Activated naive CD8-positive, alpha-beta T cell treated with anti-CD3 and anti-CD28 coated beads, Interleukin-2, amount 50 U/mL, for 24 hours (primary cell): ENCODE results near the gene EDAR.

ENCODE experiments used
- ATAC-seq: fragments of 150-1000 bp; cut with Tn5 transposase; one replicate; pipeline ENCODE4 v1.10.0; 2021
- DNase-seq: peaks from one replicate; pipeline ENCODE4 v3.0.0; 2021
- H3K27ac Mint-ChIP-seq: one replicate; pipeline ENCODE4 v1.8.0; 2021; ENCODE audit warnings: mild to moderate bottlenecking, mixed read lengths
- H3K27me3 Mint-ChIP-seq: one replicate; pipeline ENCODE4 v1.8.0; 2021; ENCODE audit warnings: mixed read lengths
- H3K36me3 Mint-ChIP-seq: one replicate; pipeline ENCODE4 v1.8.0; 2021; ENCODE audit warnings: low read depth, mixed read lengths
- H3K4me1 Mint-ChIP-seq: one replicate; pipeline ENCODE4 v1.8.0; 2021; ENCODE audit warnings: mixed read lengths
- H3K4me3 Mint-ChIP-seq: one replicate; pipeline ENCODE4 v1.8.0; 2021; ENCODE audit warnings: mild to moderate bottlenecking, moderate library complexity, mixed read lengths
- H3K9me3 Mint-ChIP-seq: one replicate; pipeline ENCODE4 v1.8.0; 2021; ENCODE audit warnings: mixed read lengths

Gene EDAR

DNA sequence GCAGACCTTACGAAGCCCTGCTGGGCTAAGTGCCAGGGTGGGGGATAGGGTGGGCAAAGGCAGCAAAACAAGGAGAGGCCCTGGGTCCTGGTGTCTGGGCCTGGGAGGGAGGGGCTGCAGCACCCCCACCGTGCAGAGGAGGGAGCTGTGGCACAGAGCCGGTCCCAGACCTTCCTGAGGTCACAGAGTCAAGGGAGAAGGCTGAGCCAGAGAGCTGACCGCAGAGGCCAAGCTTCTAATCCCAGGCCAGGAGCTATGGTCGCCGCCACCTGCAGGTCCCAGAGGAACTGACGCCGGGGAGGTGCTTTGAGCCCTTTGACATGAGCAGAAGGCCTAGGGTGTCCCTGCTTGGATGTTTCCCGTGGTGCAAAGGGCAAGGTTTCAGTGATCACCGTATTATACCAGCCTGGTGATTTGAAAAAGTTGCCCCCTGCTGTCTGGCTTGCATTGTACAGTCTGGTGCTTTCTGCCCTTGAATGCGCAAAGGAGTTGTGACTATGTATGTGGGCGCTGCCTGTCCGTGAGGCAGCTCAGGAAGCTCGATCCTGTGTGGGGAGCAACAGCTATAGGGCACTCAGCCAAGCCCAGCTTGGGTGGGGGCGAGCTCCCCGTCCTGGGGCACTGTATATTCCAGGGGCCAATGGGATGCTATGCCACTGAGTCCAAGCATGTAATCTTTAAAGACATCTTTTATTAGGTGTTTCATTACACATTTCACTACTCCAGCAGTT is 44.3 kb downstream of the EDAR start:
- no peak overlapping the region for H3K27ac Mint-ChIP-seq
- H3K36me3 Mint-ChIP-seq, result peaks cover 7% of the 10 kb centered on the region
- no peaks in the 10 kb centered on the region for H3K4me1 Mint-ChIP-seq
- no peak for ATAC-seq
- no peak overlapping the region for H3K4me3 Mint-ChIP-seq
- no peak for DNase-seq
- peaks cover 25% of the 10 kb centered on the region for H3K9me3 Mint-ChIP-seq
- no peaks in the 10 kb centered on the region for H3K27me3 Mint-ChIP-seq

GRCh38 chr2:108943751-108944150 is 45.3 kb downstream of the EDAR start:
- Mint-ChIP-seq H3K27ac (no peak overlapping the region), H3K4me3 (no peak overlapping the region), H3K9me3 (peaks cover 21% of the 10 kb centered on the region), H3K36me3 (peaks cover 7% of the 10 kb centered on the region), H3K27me3 (no peaks in the 10 kb centered on the region), H3K4me1 (no peaks in the 10 kb centered on the region)
- no peak for ATAC-seq
- DNase-seq, result no peak

DNA sequence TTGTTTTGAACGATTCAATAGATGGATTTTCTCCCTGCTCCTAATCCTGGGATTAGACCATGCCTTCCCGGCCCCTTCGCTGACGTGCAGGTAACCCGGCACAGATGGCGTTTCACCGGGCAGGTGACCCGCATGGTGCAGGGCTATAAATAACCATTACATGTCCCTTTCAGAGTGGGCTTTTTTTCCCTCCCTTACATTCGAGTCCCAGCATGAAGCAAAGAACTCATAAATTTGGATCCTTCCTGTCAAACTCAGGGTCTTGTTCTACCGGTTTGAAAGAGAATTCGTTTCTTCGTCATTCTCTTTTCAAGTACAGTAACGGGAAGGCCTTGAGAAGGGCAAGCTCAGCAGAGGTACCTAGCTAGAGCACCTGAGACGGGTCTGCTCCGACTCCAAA is 46.1 kb downstream of the EDAR start:
- no peaks in the 10 kb centered on the region for H3K27me3 Mint-ChIP-seq
- H3K4me1 Mint-ChIP-seq, result peaks cover 6% of the 10 kb centered on the region
- H3K36me3 Mint-ChIP-seq, result peaks cover 2% of the 10 kb centered on the region
- DNase-seq (no peak), ATAC-seq (no peak)
- peaks cover 14% of the 10 kb centered on the region for H3K9me3 Mint-ChIP-seq
- H3K27ac Mint-ChIP-seq, result no peak overlapping the region
- H3K4me3 Mint-ChIP-seq, result no peak overlapping the region

GRCh38 chr2:108942231-108942825 is 46.7 kb downstream of the EDAR start:
- DNase-seq (no peak), ATAC-seq (no peak)
- Mint-ChIP-seq H3K27me3 (no peaks in the 10 kb centered on the region), H3K27ac (no peak overlapping the region), H3K4me1 (peaks cover 11% of the 10 kb centered on the region), H3K9me3 (peaks cover 11% of the 10 kb centered on the region), H3K4me3 (no peak overlapping the region), H3K36me3 (peaks cover 2% of the 10 kb centered on the region)

DNA sequence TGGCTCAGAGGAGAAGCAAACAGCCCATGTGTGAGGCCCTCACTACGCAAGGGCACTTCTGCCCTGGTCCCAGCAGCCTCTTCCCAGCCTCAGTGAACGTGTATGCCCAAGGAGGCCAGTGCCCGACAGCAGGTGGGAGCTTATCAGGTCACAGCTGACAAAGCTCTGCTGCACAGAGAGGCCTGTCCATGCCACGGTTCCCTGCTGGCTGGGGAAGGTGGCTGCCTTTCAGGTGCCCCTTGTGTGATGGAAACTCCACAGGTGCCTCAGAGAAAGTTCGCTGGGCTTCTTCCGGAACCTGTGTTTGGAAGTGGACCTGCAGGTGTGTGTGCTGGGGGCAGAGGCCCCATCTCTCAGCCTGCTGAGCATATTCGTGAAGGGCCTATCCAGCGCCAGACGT is 47.3 kb downstream of the EDAR start:
- H3K4me1 Mint-ChIP-seq, result peaks cover 13% of the 10 kb centered on the region

GRCh38 chr2:108941161-108941665 is 47.8 kb downstream of the EDAR start:
- no peak for ATAC-seq
- Mint-ChIP-seq H3K4me1 (peaks cover 13% of the 10 kb centered on the region), H3K4me3 (no peak overlapping the region), H3K9me3 (peaks cover 1% of the 10 kb centered on the region), H3K27ac (no peak overlapping the region), H3K27me3 (no peaks in the 10 kb centered on the region), H3K36me3 (no peaks in the 10 kb centered on the region)
- no peak for DNase-seq

More for the DNA sequence above, 47.3 kb downstream of the EDAR start:
- Mint-ChIP-seq H3K9me3 (peaks cover 7% of the 10 kb centered on the region), H3K27ac (no peak overlapping the region), H3K36me3 (peaks cover 2% of the 10 kb centered on the region), H3K4me3 (no peak overlapping the region), H3K27me3 (no peaks in the 10 kb centered on the region)
- ATAC-seq (no peak), DNase-seq (no peak)

DNA sequence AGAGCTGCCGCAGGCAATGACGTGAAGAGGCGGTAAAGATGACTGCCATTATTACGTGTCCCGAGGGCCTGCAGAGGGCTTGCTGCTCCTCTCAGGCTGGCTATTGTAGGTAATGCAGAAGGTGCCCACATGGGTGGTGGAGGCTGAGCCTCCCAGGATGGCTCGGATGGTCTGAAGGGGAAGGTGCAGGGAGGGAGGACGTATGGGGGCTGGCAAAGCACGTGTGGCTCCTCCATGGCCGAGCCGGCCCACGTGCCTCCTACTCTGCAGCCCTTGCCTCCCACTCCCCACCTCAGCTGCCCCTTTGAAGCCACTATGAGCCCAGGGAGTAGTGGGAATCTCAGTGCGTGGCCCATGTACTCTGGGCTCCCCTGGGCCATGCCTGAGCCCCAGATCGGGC is 48.9 kb downstream of the EDAR start:
- no peak overlapping the region for H3K27ac Mint-ChIP-seq
- peaks cover 13% of the 10 kb centered on the region for H3K4me1 Mint-ChIP-seq
- H3K4me3 Mint-ChIP-seq, result no peak overlapping the region
- ATAC-seq (no peak), DNase-seq (no peak)
- no peaks in the 10 kb centered on the region for H3K36me3 Mint-ChIP-seq
- no peaks in the 10 kb centered on the region for H3K9me3 Mint-ChIP-seq
- no peaks in the 10 kb centered on the region for H3K27me3 Mint-ChIP-seq

DNA sequence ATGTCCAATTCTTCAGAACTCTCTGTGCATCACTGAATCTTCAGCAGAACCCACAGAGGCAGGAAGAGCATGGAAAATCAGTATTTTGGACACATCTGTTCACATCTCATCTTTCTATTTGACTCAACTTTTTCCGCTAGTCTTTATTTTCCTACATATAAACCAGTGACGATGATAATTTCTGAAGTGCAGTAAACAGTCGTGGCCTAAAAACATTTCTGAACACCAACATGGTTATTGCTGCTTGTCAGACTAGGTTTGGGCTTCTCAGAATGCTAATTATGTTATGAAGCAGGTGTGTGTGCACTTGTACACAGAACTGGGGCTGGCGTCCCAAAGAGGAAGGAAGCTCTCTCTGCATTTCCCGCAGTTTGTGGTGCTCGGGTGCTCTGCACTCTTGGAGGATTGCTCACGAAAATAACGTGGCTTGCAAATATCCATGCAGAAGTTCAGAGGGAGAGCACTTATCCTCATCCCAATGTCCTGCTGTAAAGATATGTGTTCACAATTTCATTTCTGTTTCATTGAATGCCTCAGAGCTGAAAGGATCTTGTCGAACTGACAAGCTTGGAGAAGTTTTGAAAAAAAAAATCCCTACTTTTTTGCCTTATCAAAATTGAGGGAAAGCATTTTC is 50.8 kb downstream of the EDAR start:
- Mint-ChIP-seq H3K4me1 (peaks cover 13% of the 10 kb centered on the region), H3K9me3 (no peaks in the 10 kb centered on the region), H3K27ac (peak overlapping the region; percentile 59), H3K4me3 (no peak overlapping the region), H3K27me3 (no peaks in the 10 kb centered on the region), H3K36me3 (no peaks in the 10 kb centered on the region)
- DNase-seq (no peak), ATAC-seq (peak; percentile 62)

GRCh38 chr2:108937367-108938017 is 51.5 kb downstream of the EDAR start:
- no peak for ATAC-seq
- peak overlapping the region; percentile 4 for H3K27ac Mint-ChIP-seq
- H3K36me3 Mint-ChIP-seq, result no peaks in the 10 kb centered on the region
- DNase-seq, result no peak
- H3K9me3 Mint-ChIP-seq, result no peaks in the 10 kb centered on the region
- H3K4me3 Mint-ChIP-seq, result no peak overlapping the region
- no peaks in the 10 kb centered on the region for H3K27me3 Mint-ChIP-seq
- H3K4me1 Mint-ChIP-seq, result peaks cover 13% of the 10 kb centered on the region

- H3K36me3 Mint-ChIP-seq, result no peaks in the 10 kb centered on the region
- H3K4me3 Mint-ChIP-seq, result no peak overlapping the region
- H3K4me1 Mint-ChIP-seq, result peaks cover 13% of the 10 kb centered on the region
- no peak for ATAC-seq
- no peak for DNase-seq
- H3K27ac Mint-ChIP-seq, result peak overlapping the region; percentile 4
- H3K27me3 Mint-ChIP-seq, result no peaks in the 10 kb centered on the region
- no peaks in the 10 kb centered on the region for H3K9me3 Mint-ChIP-seq
These were observed 52.2 kb downstream of the EDAR start for GRCh38 chr2:108936866-108937265.

DNA sequence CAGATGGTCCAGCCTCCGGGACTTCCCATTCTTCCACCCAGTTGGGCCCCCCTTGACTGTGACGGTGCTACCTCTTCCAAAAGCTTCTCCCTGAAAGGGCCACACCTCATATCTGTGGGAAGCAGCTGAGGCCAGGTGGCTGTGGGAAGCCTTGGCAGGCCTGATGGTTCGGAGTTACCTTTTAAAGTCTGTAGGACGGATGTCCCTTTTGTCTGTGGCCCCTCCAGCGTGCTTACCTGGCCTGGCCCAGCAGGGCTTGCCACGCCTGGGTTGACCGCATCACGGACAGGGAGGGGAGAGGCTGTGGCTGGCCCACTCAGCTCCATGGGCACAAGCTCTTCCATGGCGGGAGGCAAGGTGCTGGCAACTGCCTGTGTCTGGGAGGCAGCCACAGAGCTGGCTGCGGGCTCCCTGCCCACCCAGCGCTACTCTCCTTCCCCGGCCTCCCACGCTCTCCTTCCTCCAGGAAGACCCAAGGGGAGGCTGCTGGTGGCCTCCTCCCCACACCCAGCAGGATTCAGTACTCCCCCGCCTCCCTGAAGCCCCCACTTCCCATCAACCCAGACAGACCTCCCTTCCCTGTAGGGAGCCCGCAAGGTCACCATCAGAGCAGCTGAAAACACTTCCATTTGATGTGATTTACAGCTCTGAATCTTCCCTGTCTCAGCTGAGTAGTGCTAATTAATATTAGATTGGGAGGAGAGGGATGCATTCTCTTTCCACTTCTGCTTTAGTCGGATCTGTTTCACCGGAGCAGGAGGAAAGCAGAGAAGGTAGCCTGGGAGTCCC is 52.8 kb downstream of the EDAR start:
- Mint-ChIP-seq H3K27ac (no peak overlapping the region), H3K9me3 (no peaks in the 10 kb centered on the region), H3K4me3 (no peak overlapping the region), H3K27me3 (no peaks in the 10 kb centered on the region), H3K36me3 (no peaks in the 10 kb centered on the region), H3K4me1 (peaks cover 13% of the 10 kb centered on the region)
- DNase-seq, result no peak
- ATAC-seq, result no peak

DNA sequence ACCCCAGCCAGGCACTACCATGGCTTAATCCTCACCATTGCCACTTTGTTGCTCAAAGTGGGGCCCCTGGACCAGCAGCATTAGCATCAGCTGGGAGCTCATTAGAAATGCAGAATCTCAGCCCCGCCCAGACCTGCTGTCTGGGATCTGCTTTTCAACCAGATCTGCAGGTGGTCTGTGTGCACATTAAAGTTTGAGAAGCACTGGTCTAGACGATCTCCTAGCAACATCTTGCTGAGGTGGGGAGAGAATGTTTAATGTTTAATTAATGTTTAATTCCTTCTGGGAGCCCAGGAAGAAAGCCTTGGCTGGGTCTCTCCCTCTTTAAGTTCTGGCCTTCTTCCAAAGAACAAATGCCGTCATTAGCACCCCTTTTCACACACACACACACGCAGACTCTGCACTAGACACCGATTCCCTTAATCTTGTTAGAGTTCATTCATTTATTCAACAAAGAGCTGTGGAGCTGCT is 53.7 kb downstream of the EDAR start:
- DNase-seq, result no peak
- Mint-ChIP-seq H3K36me3 (no peaks in the 10 kb centered on the region), H3K4me1 (peaks cover 13% of the 10 kb centered on the region), H3K9me3 (no peaks in the 10 kb centered on the region), H3K27ac (no peak overlapping the region), H3K4me3 (no peak overlapping the region), H3K27me3 (no peaks in the 10 kb centered on the region)
- no peak for ATAC-seq

- no peak overlapping the region for H3K27ac Mint-ChIP-seq
- no peaks in the 10 kb centered on the region for H3K27me3 Mint-ChIP-seq
- ATAC-seq, result no peak
- DNase-seq, result no peak
- no peaks in the 10 kb centered on the region for H3K9me3 Mint-ChIP-seq
- no peak overlapping the region for H3K4me3 Mint-ChIP-seq
- no peaks in the 10 kb centered on the region for H3K36me3 Mint-ChIP-seq
- H3K4me1 Mint-ChIP-seq, result peaks cover 13% of the 10 kb centered on the region
These were observed 54.3 kb downstream of the EDAR start for GRCh38 chr2:108934583-108935245.

GRCh38 chr2:108934151-108934550 is 54.9 kb downstream of the EDAR start:
- no peaks in the 10 kb centered on the region for H3K9me3 Mint-ChIP-seq
- no peaks in the 10 kb centered on the region for H3K36me3 Mint-ChIP-seq
- ATAC-seq, result no peak
- no peaks in the 10 kb centered on the region for H3K27me3 Mint-ChIP-seq
- no peak overlapping the region for H3K27ac Mint-ChIP-seq
- no peak overlapping the region for H3K4me3 Mint-ChIP-seq
- peaks cover 13% of the 10 kb centered on the region for H3K4me1 Mint-ChIP-seq
- DNase-seq, result no peak
